ENCODE results near the gene CLEC18A.
"Not testable (repeated sequence)": the region's sequence is repeated elsewhere in the genome, so short reads cannot be mapped to it uniquely, and the experiment has no call there.

Gene CLEC18A

GRCh38 chr16:69930117-69930776 is 20.9 kb upstream of the CLEC18A start:
- peak in 1 of 3 donors; percentile 7 for DNase-seq (ENCODE audit: low read depth in 3 of 3, low spot score in 1 of 3)

GRCh38 chr16:69931631-69932030 is 19.5 kb upstream of the CLEC18A start:
- no peak for DNase-seq (ENCODE audit: low read depth in 3 of 3, low spot score in 1 of 3)

GRCh38 chr16:69932228-69932627 is 18.9 kb upstream of the CLEC18A start:
- no peak for DNase-seq (ENCODE audit: low read depth in 3 of 3, low spot score in 1 of 3)

GRCh38 chr16:69932691-69933392 is 18.3 kb upstream of the CLEC18A start:
- DNase-seq (ENCODE audit: low read depth in 3 of 3, low spot score in 1 of 3) = no peak

- DNase-seq (ENCODE audit: low read depth in 3 of 3, low spot score in 1 of 3) = no peak
Observed at GRCh38 chr16:69934044-69934443, 17.1 kb upstream of the CLEC18A start.

GRCh38 chr16:69934751-69935150 is 16.4 kb upstream of the CLEC18A start:
- no peak for DNase-seq (ENCODE audit: low read depth in 3 of 3, low spot score in 1 of 3)

GRCh38 chr16:69935278-69935711 is 15.8 kb upstream of the CLEC18A start:
- DNase-seq (ENCODE audit: low read depth in 3 of 3, low spot score in 1 of 3) = no peak

GRCh38 chr16:69935740-69936139 is 15.4 kb upstream of the CLEC18A start:
- DNase-seq (ENCODE audit: low read depth in 3 of 3, low spot score in 1 of 3) = no peak

GRCh38 chr16:69936252-69936651 is 14.9 kb upstream of the CLEC18A start:
- DNase-seq (ENCODE audit: low read depth in 3 of 3, low spot score in 1 of 3) = no peak

- DNase-seq (ENCODE audit: low read depth in 3 of 3, low spot score in 1 of 3) = no peak
Observed at GRCh38 chr16:69936751-69937211, 14.4 kb upstream of the CLEC18A start.

GRCh38 chr16:69937465-69937951 is 13.6 kb upstream of the CLEC18A start:
- DNase-seq (ENCODE audit: low read depth in 3 of 3, low spot score in 1 of 3) = no peak

- no peak for DNase-seq (ENCODE audit: low read depth in 3 of 3, low spot score in 1 of 3)
Observed at GRCh38 chr16:69938981-69939820, 11.9 kb upstream of the CLEC18A start.

- DNase-seq (ENCODE audit: low read depth in 3 of 3, low spot score in 1 of 3) = no peak
Observed at GRCh38 chr16:69939821-69940585, 11.1 kb upstream of the CLEC18A start.

- DNase-seq (ENCODE audit: low read depth in 3 of 3, low spot score in 1 of 3) = no peak
Observed at GRCh38 chr16:69940676-69941075, 10.5 kb upstream of the CLEC18A start.

- no peak for DNase-seq (ENCODE audit: low read depth in 3 of 3, low spot score in 1 of 3)
Observed at GRCh38 chr16:69941251-69942098, 9.7 kb upstream of the CLEC18A start.

- no peak for DNase-seq (ENCODE audit: low read depth in 3 of 3, low spot score in 1 of 3)
Observed at GRCh38 chr16:69942099-69942491, 9.0 kb upstream of the CLEC18A start.

- no peak for DNase-seq (ENCODE audit: low read depth in 3 of 3, low spot score in 1 of 3)
Observed at GRCh38 chr16:69942627-69943170, 8.4 kb upstream of the CLEC18A start.

GRCh38 chr16:69943241-69944036 is 7.7 kb upstream of the CLEC18A start:
- DNase-seq (ENCODE audit: low read depth in 3 of 3, low spot score in 1 of 3) = not testable (repeated sequence)

GRCh38 chr16:69950411-69950810 is 723 bp upstream of the CLEC18A start:
- not testable (repeated sequence) for DNase-seq (ENCODE audit: low read depth in 3 of 3, low spot score in 1 of 3)
